Activated CD4-positive, alpha-beta memory T cell treated with anti-CD3 and anti-CD28 coated beads for 36 hours (primary cell): ENCODE results near the gene FCHSD1. TPM values are rescaled to one million over a fixed set of nuclear protein-coding genes. Genes with fewer than 3 reads are reported as not detected.

Experiments used
- CTCF ChIA-PET: fragments of 350-600 bp; sonication (Branson Sonifier 250); formaldehyde crosslinking; loops from one replicate; lab custom pipeline; 2021; ENCODE audit warnings: antibody characterized with exemption, inconsistent platforms; lab: Charles Lee
- POLR2A ChIA-PET: fragments of 350-600 bp; sonication (Branson Sonifier 250); formaldehyde crosslinking; loops from one replicate; lab custom pipeline; 2021; ENCODE audit warnings: antibody characterized with exemption; lab: Charles Lee
- DNase-seq: peaks from one replicate; pipeline ENCODE4 v3.0.0-alpha.2; 2020
- H3K27ac Mint-ChIP-seq: one replicate; pipeline ENCODE4 v1.8.0; 2021; ENCODE audit warnings: mixed read lengths
- H3K27me3 Mint-ChIP-seq: one replicate; pipeline ENCODE4 v1.8.0; 2021; ENCODE audit warnings: mixed read lengths
- H3K36me3 Mint-ChIP-seq: one replicate; pipeline ENCODE4 v1.8.0; 2021; ENCODE audit warnings: mixed read lengths
- H3K4me1 Mint-ChIP-seq: one replicate; pipeline ENCODE4 v1.8.0; 2021; ENCODE audit warnings: low read depth, mixed read lengths
- H3K4me3 Mint-ChIP-seq: one replicate; pipeline ENCODE4 v1.8.0; 2021; ENCODE audit warnings: mild to moderate bottlenecking, mixed read lengths
- H3K9me3 Mint-ChIP-seq: one replicate; pipeline ENCODE4 v1.8.0; 2021; ENCODE audit warnings: mixed read lengths
- intact Hi-C: fragments of 100-400 bp; cut with micrococcal nuclease; formaldehyde crosslinking; loops from one replicate; pipeline ENCODE4 v1.15.1; 2023
- total RNA-seq, 2 experiments: library from RNA; stranded (reverse); gene quantifications; one replicate each; pipeline ENCODE4 v1.2.3, GENCODE V29; 2021

The FCHSD1 gene
- total RNA-seq, 2 experiments from 2014 or later, result 40.1 to 46.0 TPM

DNA sequence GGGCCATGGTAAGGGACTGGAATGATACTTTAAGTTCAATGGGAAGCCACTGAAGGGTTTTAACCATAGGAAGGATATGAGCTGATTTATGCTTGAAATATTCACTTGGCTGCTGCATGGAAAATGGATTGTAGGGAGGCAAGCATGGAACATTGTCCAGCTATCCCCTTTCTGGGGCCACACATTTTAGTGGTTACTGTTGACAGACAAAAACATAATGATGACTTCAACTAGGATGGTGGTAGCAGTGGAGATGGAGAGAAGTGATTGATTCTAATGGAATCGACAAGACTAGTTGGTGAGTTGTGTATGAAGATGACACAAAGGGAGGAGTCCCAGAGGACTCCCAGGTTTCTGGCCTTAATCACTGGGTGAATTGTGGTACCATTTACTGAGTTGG lies 6.2 kb upstream of the FCHSD1 start:
- Mint-ChIP-seq H3K36me3 (no peaks in the 10 kb centered on the region), H3K9me3 (no peaks in the 10 kb centered on the region), H3K27ac (no peak overlapping the region), H3K4me3 (no peak overlapping the region), H3K4me1 (peaks cover 3% of the 10 kb centered on the region), H3K27me3 (no peaks in the 10 kb centered on the region)
- intact Hi-C loops, result no loop called here
- ChIA-PET POLR2A (interaction anchor here (0.9 to 1.2 kb wide), 2 partner anchors 20 to 36 kb away, joined by 3 read pairs; no protein-coding TSS in a partner anchor), CTCF (interaction anchor here (0.9 to 1.9 kb wide), 2 partner anchors 12 to 93 kb away, joined by 3 to 4 read pairs; no protein-coding TSS in a partner anchor)
- DNase-seq, result no peak

DNA sequence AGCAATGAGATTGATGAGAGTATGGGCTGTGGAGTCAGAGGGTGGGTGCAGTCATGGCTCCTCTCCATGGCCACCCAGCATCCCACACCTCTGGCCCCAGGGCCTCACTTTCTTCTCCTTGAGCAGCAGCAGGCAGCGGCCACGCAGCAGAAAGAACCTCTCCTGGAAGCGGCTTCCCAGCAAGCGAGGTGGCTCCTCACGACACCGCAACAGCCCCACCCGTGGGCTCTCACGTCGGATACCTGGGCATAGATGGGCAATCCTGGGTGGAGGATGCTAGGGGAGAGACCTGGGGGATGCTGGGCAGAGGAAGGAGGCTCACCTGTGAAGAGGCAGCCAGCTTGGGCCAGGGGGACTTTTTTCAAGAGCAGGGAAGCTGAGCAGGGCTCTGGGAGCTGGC lies 5.2 kb upstream of the FCHSD1 start:
- no peaks in the 10 kb centered on the region for H3K9me3 Mint-ChIP-seq
- intact Hi-C loops, result no loop called here
- no peak overlapping the region for H3K4me3 Mint-ChIP-seq
- H3K27ac Mint-ChIP-seq, result no peak overlapping the region
- ChIA-PET CTCF (no interaction called here), POLR2A (no interaction called here)
- no peak for DNase-seq
- no peaks in the 10 kb centered on the region for H3K36me3 Mint-ChIP-seq
- H3K27me3 Mint-ChIP-seq, result no peaks in the 10 kb centered on the region
- peaks cover 9% of the 10 kb centered on the region for H3K4me1 Mint-ChIP-seq

DNA sequence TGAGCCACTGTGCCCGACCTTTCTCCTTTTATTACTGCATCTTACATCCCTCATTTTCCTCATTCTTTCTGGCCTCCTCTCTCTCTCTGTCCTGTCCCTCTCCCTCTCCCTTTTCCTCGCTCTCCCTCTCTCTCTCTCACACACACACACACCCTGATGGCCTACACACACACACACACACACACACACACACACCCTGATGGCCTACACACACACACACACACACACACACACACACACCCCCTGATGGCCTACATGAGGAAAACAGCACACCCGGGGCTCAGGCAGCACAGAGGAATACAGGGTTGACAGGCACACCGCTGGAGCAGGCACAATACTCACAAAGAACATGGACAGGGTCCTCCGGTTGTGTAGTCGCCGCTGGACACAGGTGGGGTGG lies 3.8 kb upstream of the FCHSD1 start:
- Mint-ChIP-seq H3K36me3 (no peaks in the 10 kb centered on the region), H3K9me3 (no peaks in the 10 kb centered on the region), H3K27ac (no peak overlapping the region), H3K4me1 (peaks cover 15% of the 10 kb centered on the region), H3K27me3 (no peaks in the 10 kb centered on the region), H3K4me3 (no peak overlapping the region)
- CTCF ChIA-PET, result interaction anchor here (1.6 kb wide), 1 partner anchor 8 kb away, joined by 5 read pairs; no protein-coding TSS in a partner anchor
- POLR2A ChIA-PET, result no interaction called here
- intact Hi-C loops, result no loop called here
- DNase-seq, result no peak

DNA sequence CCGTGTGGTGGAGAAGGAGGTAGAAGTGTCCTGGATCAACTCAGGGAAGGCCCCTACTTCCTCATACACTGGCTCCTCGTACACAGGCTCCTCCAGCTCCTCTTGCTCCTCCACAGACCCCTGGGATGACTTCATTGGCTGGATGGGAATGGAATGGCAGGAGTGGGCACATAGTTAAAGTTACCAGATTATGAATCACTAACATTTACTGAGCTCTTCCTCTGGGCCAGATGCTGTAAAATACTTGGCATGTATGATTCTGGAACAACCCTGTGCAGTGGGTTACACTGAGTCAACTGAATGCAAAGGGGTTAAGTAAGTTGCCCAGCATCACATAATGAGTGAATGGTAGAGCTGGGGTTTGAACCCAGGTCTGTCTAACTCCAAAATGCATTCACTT lies 3.1 kb upstream of the FCHSD1 start:
- Mint-ChIP-seq H3K4me1 (peaks cover 22% of the 10 kb centered on the region), H3K27ac (no peak overlapping the region), H3K9me3 (no peaks in the 10 kb centered on the region), H3K36me3 (no peaks in the 10 kb centered on the region), H3K4me3 (no peak overlapping the region), H3K27me3 (no peaks in the 10 kb centered on the region)
- ChIA-PET POLR2A (no interaction called here), CTCF (interaction anchor here (1.6 kb wide), 1 partner anchor 9 kb away, joined by 5 read pairs; no protein-coding TSS in a partner anchor)
- intact Hi-C loops, result no loop called here
- DNase-seq, result no peak

DNA sequence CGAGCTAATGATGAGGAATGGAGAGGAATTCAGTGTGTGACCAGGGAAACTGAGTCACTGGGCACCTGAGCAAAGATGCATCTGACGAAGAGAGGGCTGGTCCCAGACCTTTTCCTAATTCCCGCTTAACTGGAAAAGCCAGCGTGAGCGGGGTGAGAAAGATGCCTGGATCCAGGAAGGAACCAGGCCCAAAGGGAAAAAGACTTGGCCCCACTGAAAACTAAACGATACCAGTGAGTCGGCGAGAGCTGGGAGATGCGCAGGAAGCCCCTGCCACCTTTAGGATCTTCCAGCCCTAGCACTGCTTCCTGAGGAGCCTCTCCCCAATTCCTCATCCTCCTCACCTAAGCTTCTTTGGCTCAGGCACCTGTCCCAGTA lies 499 bp upstream of the FCHSD1 start:
- peaks cover 22% of the 10 kb centered on the region for H3K4me1 Mint-ChIP-seq
- intact Hi-C loops, result loop anchor here (1.0 kb wide), 3 partner anchors 9 to 32 kb away; partner anchors contain the start of genes HDAC3 and RELL2
- no peaks in the 10 kb centered on the region for H3K27me3 Mint-ChIP-seq
- H3K36me3 Mint-ChIP-seq, result peaks cover 2% of the 10 kb centered on the region
- DNase-seq, result no peak
- CTCF ChIA-PET, result interaction anchor here (0.6 to 2.8 kb wide), 8 partner anchors 9 to 309 kb away, joined by 3 to 15 read pairs (median 8); no protein-coding TSS in a partner anchor
- peak overlapping the region; percentile 96 for H3K4me3 Mint-ChIP-seq
- H3K9me3 Mint-ChIP-seq, result no peaks in the 10 kb centered on the region
- peak overlapping the region; percentile 54 for H3K27ac Mint-ChIP-seq
- POLR2A ChIA-PET, result interaction anchor here (1.4 to 3.4 kb wide), 2 partner anchors 14 to 60 kb away, joined by 3 to 32 read pairs; partner anchors contain the start of genes HDAC3 and RELL2

DNA sequence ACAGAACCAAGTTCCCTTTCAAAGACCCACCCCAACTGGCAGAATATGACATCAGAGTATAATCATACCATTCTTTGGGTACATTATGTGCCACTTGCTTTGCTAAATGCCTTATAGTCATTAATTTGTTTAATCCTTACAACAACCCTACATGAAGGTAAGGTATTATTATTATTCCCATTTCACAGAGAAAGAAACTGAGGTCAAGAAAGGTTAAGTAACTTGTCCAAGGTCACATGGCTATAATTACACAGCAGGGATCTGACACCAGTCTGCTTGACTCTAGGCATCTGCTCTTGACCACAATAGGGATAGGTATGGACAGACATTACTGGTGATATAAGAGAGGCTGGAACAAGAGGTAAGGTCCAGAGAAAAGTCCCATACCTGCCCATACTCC lies 1.2 kb downstream of the FCHSD1 start:
- no peak for DNase-seq
- CTCF ChIA-PET, result interaction anchor here (2.5 kb wide), 1 partner anchor 43 kb away, joined by 9 read pairs; no protein-coding TSS in a partner anchor
- Mint-ChIP-seq H3K9me3 (no peaks in the 10 kb centered on the region), H3K4me3 (peak overlapping the region; percentile 49), H3K27me3 (no peaks in the 10 kb centered on the region), H3K36me3 (peaks cover 8% of the 10 kb centered on the region), H3K27ac (peak overlapping the region; percentile 89), H3K4me1 (peaks cover 22% of the 10 kb centered on the region)
- intact Hi-C loops, result no loop called here
- POLR2A ChIA-PET, result interaction anchor here (3.4 kb wide), 1 partner anchor 12 kb away, joined by 32 read pairs; the partner anchor contains the start of genes HDAC3 and RELL2

DNA sequence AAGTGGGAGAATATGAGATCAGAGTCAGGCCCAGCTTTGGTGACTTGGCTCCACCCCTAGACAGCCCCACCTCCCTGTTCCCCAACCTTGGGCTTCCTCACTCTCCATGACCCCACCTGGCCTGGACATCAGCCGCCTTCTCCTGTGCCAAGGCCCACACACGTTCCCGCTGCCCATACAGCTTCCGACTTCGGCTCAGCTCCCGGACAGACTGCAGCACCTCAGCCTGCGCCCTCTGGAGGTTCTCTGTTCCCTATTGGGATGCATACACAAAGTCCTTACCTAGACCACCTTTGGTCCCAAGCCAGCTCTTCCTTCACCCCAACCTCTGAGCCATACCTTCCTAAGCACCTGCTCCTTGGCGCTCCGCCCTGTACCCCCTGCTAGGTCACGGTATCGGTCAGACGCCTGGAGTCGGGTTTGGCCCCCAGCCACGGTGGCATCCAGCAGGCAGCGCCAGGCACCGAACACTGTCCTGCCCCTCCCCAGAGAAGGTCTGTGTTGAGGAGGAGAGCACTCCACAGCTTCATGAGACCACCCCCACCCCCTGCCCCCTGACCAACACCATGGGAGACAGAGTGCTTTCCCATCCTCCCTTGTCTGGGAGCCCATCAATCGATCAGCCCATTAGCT lies 2.0 kb downstream of the FCHSD1 start:
- Mint-ChIP-seq H3K36me3 (peaks cover 11% of the 10 kb centered on the region), H3K27ac (no peak overlapping the region)

DNA sequence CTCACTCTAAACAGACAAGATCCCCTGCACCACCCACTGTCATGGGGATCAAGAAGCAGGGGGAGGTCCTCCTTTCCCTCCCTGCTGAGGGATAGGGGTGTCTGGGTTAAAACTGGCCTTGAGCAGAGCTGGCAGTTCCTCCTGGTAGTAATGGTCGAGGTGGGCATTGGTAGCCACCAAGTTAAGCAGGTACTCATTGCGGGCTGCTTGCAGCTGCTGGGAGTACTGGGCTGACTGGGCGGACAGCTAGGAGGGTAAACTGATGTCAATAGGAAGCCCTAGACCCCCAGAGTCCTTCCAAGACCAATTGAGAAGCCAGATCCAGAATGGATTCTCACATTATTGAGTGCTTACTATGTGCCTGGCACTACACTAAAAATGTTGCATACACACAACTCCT lies 3.4 kb downstream of the FCHSD1 start:
- ChIA-PET POLR2A (interaction anchor here (0.6 to 1.8 kb wide), 2 partner anchors 12 to 106 kb away, joined by 3 to 8 read pairs; partner anchors contain the start of genes HDAC3 and RELL2), CTCF (interaction anchor here (1.2 to 2.3 kb wide), 4 partner anchors 17 to 313 kb away, joined by 4 to 10 read pairs (median 5); partner anchors contain the start of gene DIAPH1)
- H3K9me3 Mint-ChIP-seq, result no peaks in the 10 kb centered on the region
- intact Hi-C loops, result no loop called here
- peaks cover 22% of the 10 kb centered on the region for H3K4me1 Mint-ChIP-seq
- H3K4me3 Mint-ChIP-seq, result no peak overlapping the region
- H3K27ac Mint-ChIP-seq, result no peak overlapping the region
- DNase-seq, result no peak
- no peaks in the 10 kb centered on the region for H3K27me3 Mint-ChIP-seq
- H3K36me3 Mint-ChIP-seq, result peaks cover 11% of the 10 kb centered on the region

More for the DNA sequence above, 2.0 kb downstream of the FCHSD1 start:
- H3K4me1 Mint-ChIP-seq, result peaks cover 22% of the 10 kb centered on the region
- no peak overlapping the region for H3K4me3 Mint-ChIP-seq
- CTCF ChIA-PET, result interaction anchor here (0.8 kb wide), 1 partner anchor 15 kb away, joined by 3 read pairs; no protein-coding TSS in a partner anchor
- no peaks in the 10 kb centered on the region for H3K27me3 Mint-ChIP-seq
- H3K9me3 Mint-ChIP-seq, result no peaks in the 10 kb centered on the region
- no peak for DNase-seq
- POLR2A ChIA-PET, result interaction anchor here (3.4 kb wide), 1 partner anchor 12 kb away, joined by 32 read pairs; the partner anchor contains the start of genes HDAC3 and RELL2
- intact Hi-C loops, result no loop called here

DNA sequence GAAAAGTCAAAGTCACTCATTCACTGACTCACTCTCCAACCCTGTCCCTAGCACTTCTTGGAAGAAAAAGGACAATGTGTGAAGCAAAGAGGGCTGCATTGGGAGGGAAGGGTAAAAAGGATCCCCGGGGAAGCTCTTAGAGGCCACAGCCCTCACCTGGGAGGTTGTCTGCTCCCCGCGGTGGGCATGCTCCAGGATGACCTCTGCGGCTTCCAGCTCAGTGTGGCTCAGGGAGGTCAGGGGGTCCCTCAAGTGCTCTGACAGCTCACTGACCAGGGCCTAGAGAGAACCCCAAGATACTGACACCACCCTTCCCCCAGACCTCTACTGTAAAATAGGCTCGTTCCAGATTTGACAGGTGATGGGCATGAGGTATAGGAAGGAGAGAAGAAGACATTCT lies 4.0 kb downstream of the FCHSD1 start:
- no peak overlapping the region for H3K27ac Mint-ChIP-seq
- peaks cover 18% of the 10 kb centered on the region for H3K4me1 Mint-ChIP-seq

DNA sequence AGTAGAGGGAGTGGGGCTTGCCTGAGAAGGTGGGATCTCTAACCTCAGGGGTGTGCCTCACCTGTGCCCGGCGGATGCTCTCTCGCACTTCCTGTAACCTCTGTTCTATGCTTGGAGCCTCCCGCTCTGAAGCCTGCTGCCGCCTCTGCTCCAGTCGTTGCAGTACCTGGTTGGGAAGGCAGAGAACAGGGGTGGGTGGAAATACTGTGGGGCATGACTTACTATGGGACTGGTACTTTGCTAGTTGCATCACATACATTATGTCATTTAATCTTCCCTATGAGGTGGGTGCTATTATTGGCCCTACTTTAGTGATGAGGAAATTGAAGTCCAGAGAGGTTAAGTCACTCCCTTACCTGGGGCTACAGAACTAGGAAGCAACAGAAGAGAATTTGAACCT lies 5.2 kb downstream of the FCHSD1 start:
- Mint-ChIP-seq H3K4me1 (peaks cover 23% of the 10 kb centered on the region), H3K27ac (no peak overlapping the region), H3K4me3 (no peak overlapping the region), H3K27me3 (no peaks in the 10 kb centered on the region), H3K9me3 (no peaks in the 10 kb centered on the region), H3K36me3 (peaks cover 14% of the 10 kb centered on the region)
- intact Hi-C loops, result no loop called here
- ChIA-PET POLR2A (no interaction called here), CTCF (interaction anchor here (2.3 kb wide), 1 partner anchor 54 kb away, joined by 10 read pairs; no protein-coding TSS in a partner anchor)
- no peak for DNase-seq

More for the DNA sequence above, 4.0 kb downstream of the FCHSD1 start:
- no peaks in the 10 kb centered on the region for H3K27me3 Mint-ChIP-seq
- ChIA-PET POLR2A (interaction anchor here (1.8 kb wide), 1 partner anchor 11 kb away, joined by 8 read pairs; the partner anchor contains the start of genes HDAC3 and RELL2), CTCF (interaction anchor here (1.2 to 2.3 kb wide), 4 partner anchors 18 to 314 kb away, joined by 4 to 10 read pairs (median 5); partner anchors contain the start of gene DIAPH1)
- intact Hi-C loops, result no loop called here
- H3K9me3 Mint-ChIP-seq, result no peaks in the 10 kb centered on the region
- no peak for DNase-seq
- no peak overlapping the region for H3K4me3 Mint-ChIP-seq
- peaks cover 11% of the 10 kb centered on the region for H3K36me3 Mint-ChIP-seq

DNA sequence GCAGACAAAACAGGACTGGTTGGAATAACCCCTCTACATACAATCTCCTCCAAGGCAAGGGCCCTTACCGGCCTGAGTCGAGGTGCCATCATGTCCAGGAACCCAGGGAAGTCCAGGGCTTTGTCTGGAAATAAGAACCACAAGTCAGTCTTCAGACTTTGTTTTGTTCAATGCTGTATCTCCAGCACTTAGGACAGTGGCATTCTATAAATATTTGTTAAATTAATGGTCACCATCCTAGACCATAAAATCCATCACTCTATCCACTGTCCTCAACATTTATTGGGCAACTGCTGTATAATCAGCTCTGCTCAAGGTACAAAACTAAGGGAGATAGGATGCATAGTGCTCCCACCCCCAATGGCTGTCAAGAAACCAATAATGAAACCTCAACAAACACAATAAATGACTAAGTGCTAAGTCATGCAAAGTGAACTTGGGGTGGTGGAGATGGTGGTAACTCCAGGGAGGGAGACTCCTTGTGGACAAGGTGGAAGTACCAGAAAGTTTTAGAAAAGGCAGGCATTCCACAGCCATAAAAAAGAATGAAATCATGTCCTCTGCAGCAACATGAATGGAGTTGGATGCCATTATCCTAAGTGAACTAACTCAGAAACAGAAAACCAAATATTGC lies 9.5 kb downstream of the FCHSD1 start:
- peaks cover 17% of the 10 kb centered on the region for H3K36me3 Mint-ChIP-seq
- peak overlapping the region; percentile 40 for H3K27ac Mint-ChIP-seq
- ChIA-PET POLR2A (interaction anchor here (2.8 kb wide), 1 partner anchor 9 kb away, joined by 11 read pairs; the partner anchor contains the start of gene FCHSD1), CTCF (interaction anchor here (0.6 to 3.8 kb wide), 13 partner anchors 8 to 326 kb away, joined by 3 to 44 read pairs (median 5); partner anchors contain the start of genes DIAPH1 and FCHSD1)
- H3K9me3 Mint-ChIP-seq, result no peaks in the 10 kb centered on the region
- DNase-seq, result peak; percentile 35
- peaks cover 29% of the 10 kb centered on the region for H3K4me1 Mint-ChIP-seq
- H3K4me3 Mint-ChIP-seq, result no peak overlapping the region
- H3K27me3 Mint-ChIP-seq, result no peaks in the 10 kb centered on the region
- intact Hi-C loops, result loop anchor here (1.0 kb wide), 1 partner anchor 10 kb away; the partner anchor contains the start of gene FCHSD1
